ENCODE results near the gene ALPI. TPM values are rescaled to one million over a fixed set of nuclear protein-coding genes. Genes with fewer than 3 reads are reported as not detected.
A peak's percentile ranks its signal among the peaks of the same experiment; 100 is the strongest.

ALPI gene
- total and polyA plus RNA-seq, 9 of the 15 experiments (the other 6 are each of a cell fraction or from before 2014, with no cell fraction given) = not detected

GRCh38 chr2:232421189-232421785 lies 34.7 kb upstream of the ALPI start:
- BruUV-seq (replicated peaks) = no TSS peak
- Histone ChIP-seq H3K36me3 (ENCODE audit: control insufficient read depth, insufficient read depth, low read length) (no peaks in the 10 kb centered on the region), H3K79me2 (ENCODE audit: control insufficient read depth, insufficient read depth, low read length) (no peaks in the 10 kb centered on the region), H3K9ac (ENCODE audit: insufficient read depth in 1 of 2, low read depth in 2 of 2, low read length in 2 of 2) (no peak overlapping the region), H2AFZ (ENCODE audit: low read depth, low read length) (no peak overlapping the region), H3K27ac (ENCODE audit: extremely low read depth, low read depth, low read length) (no peak overlapping the region), H3K4me1 (replicated peaks in 1 of 2; ENCODE audit: control insufficient read depth in 2 of 2, insufficient read depth in 2 of 2, low read length in 2 of 2) (peaks cover 0 to 9% of the 10 kb centered on the region in 2 experiments; a peak in 2 of 5 replicates), H3K4me2 (ENCODE audit: insufficient read depth, low read length) (no peak overlapping the region), H4K20me1 (replicated peaks; ENCODE audit: control insufficient read depth, insufficient read depth, low read length) (no peaks in the 10 kb centered on the region), H3K4me3 (no peak overlapping the region), H3K27me3 (ENCODE audit: control insufficient read depth in 2 of 2, insufficient read depth in 2 of 2, low read length in 2 of 2) (peaks cover 0 to 19% of the 10 kb centered on the region in 2 experiments; a peak in 3 of 5 replicates), H3K9me3 (replicated peaks; ENCODE audit: control insufficient read depth, insufficient read depth, low read depth, low read length) (no peaks in the 10 kb centered on the region), H3K9me1 (ENCODE audit: control insufficient read depth, insufficient read depth, low read length) (no peaks in the 10 kb centered on the region)
- 14% methylated on average over 7 of the region's 22 CpGs for WGBS (ENCODE audit: insufficient coverage, low coverage, missing lambda C conversion rate)
- POLR2A ChIA-PET = interaction anchor here (0.6 kb wide), 1 partner anchor 11 kb away, joined by 3 read pairs; no protein-coding TSS in a partner anchor
- TF ChIP-seq KLF1 (tag; IDR thresholded peaks at IDR 0.05) = no peak
- TF ChIP-seq ZNF263 (CRISPR knock-in tag; IDR thresholded peaks at IDR 0.05; ENCODE audit: borderline replicate concordance) = peak; percentile 64; the same call in 1 of the 2 replicates
- ATAC-seq (no peak), DNase-seq (ENCODE audit: extremely low read depth in 1 of 4, low spot score in 3 of 4) (no peak), FAIRE-seq (no peak)
- in situ Hi-C loops (cut with MboI) (no loop called here), intact Hi-C loops (cut with micrococcal nuclease) (no loop called here)
- CTCF ChIA-PET (ENCODE audit: low intra/inter-chr PET ratio) = no interaction called here

DNA sequence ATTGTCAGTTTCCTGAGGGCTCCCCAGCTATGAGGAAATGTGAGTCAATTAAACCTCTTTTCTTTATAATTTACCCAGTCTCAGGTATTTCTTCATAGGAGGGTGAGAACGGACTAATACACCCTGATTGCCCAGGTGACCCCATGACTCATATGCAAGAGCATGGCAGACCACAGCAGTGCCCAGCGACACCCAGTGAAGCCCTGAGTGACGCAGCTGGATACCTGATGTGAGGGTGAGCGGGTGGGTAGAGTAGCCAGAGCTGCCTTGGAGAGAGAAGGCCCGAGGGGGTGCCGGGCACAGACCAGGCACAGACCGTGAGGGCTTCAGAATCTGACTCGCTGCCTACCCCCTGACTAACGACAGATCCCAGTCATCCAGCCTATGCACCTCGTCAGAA lies 33.9 kb upstream of the ALPI start:
- in situ Hi-C loops (cut with MboI) (no loop called here), intact Hi-C loops (cut with micrococcal nuclease) (no loop called here)
- H3K36me3 ChIP-seq (ENCODE audit: control insufficient read depth, insufficient read depth, low read length) = no peaks in the 10 kb centered on the region
- peaks cover 0 to 9% of the 10 kb centered on the region in 2 experiments; a peak in 2 of 5 replicates for H3K4me1 ChIP-seq (replicated peaks in 1 of 2; ENCODE audit: control insufficient read depth in 2 of 2, insufficient read depth in 2 of 2, low read length in 2 of 2)
- no peaks in the 10 kb centered on the region for H3K9me1 ChIP-seq (ENCODE audit: control insufficient read depth, insufficient read depth, low read length)
- DNase-seq (ENCODE audit: extremely low read depth in 1 of 4, low spot score in 3 of 4) (no peak), FAIRE-seq (no peak), ATAC-seq (no peak)
- no peaks in the 10 kb centered on the region for H3K9me3 ChIP-seq (replicated peaks; ENCODE audit: control insufficient read depth, insufficient read depth, low read depth, low read length)
- CTCF ChIA-PET (ENCODE audit: low intra/inter-chr PET ratio) = no interaction called here
- H2AFZ ChIP-seq (ENCODE audit: low read depth, low read length) = no peak overlapping the region
- no peak overlapping the region for H3K27ac ChIP-seq (ENCODE audit: extremely low read depth, low read depth, low read length)
- no peaks in the 10 kb centered on the region for H4K20me1 ChIP-seq (replicated peaks; ENCODE audit: control insufficient read depth, insufficient read depth, low read length)
- no peak overlapping the region for H3K9ac ChIP-seq (ENCODE audit: insufficient read depth in 1 of 2, low read depth in 2 of 2, low read length in 2 of 2)
- BruUV-seq (replicated peaks) = no TSS peak
- no peaks in the 10 kb centered on the region for H3K79me2 ChIP-seq (ENCODE audit: control insufficient read depth, insufficient read depth, low read length)
- no peak overlapping the region for H3K4me3 ChIP-seq
- peaks cover 0 to 18% of the 10 kb centered on the region in 2 experiments; a peak in 3 of 5 replicates for H3K27me3 ChIP-seq (ENCODE audit: control insufficient read depth in 2 of 2, insufficient read depth in 2 of 2, low read length in 2 of 2)
- 0% methylated on average over 3 of the region's 10 CpGs for WGBS (ENCODE audit: insufficient coverage, low coverage, missing lambda C conversion rate)
- H3K4me2 ChIP-seq (ENCODE audit: insufficient read depth, low read length) = no peak overlapping the region
- POLR2A ChIA-PET = no interaction called here
- TF ChIP-seq HNRNPUL1 (IDR thresholded peaks at IDR 0.05; ENCODE audit: low read length) (no peak), ZNF766 (CRISPR knock-in tag; conservative IDR thresholded peaks at IDR 0.05) (no peak), RFX1 (IDR thresholded peaks at IDR 0.05) (no peak), TCF3 (CRISPR knock-in tag; IDR thresholded peaks at IDR 0.05) (no peak), USF2 (CRISPR knock-in tag; IDR thresholded peaks at IDR 0.05) (no peak), NRF1 (conservative IDR thresholded peaks at IDR 0.05 in 1 of 2, IDR thresholded peaks at IDR 0.05 in 1 of 2) (no peak), ZNF12 (CRISPR knock-in tag; IDR thresholded peaks at IDR 0.05) (no peak), HES1 (IDR thresholded peaks at IDR 0.05; ENCODE audit: low read depth) (no peak), YBX1 (IDR thresholded peaks at IDR 0.05) (no peak)
- TF ChIP-seq, protein P1, sequence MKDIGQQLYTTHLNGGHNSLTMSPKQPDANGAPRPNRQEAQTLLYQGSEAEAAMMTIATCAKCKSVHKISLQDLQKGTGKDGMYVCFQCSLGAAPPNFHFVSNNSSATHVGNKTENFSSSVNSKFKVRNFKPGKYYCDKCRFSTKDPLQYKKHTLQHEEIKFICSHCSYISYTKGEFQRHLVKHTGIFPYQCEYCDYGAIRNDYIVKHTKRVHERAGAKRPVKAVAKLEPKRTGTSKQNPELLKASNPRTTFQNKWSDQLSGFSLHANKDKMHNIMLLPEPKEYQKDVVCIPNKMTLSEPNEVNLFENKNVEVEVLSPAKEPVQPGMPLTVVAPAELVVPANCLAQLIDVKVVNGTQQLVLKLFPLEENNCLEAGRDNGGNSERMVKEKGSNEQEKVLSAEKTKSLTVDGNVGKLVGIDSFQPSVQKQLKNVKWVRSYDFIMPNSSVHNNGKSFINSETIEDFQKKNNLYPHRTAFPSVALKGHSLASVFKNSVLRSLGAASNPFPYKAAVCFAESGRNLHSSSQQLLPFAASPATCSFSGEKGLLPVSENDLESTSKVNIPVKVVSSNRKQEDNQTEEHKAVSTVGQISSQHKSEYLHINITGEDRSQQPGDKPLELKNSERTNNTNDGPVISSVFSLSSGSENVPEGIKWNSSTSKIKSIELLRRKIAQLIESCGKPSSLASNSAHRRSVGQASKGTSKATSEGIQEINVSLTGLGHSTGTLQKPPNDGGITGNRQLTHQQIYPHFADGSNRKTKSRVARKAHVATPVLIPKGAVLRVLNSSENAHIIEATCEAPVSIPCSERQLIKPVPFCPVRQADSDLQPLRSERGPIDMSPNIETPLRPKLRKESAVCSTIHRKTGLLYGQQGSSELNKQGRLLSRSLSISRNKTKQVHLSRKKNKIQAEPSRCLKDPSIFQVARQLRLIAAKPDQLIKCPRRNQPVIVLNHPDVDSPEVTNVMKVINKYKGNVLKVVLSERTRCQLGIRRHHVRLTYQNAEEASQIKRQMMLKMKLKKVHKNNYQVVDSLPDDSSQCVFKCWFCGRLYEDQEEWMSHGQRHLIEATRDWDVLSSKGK (CRISPR knock-in tag; IDR thresholded peaks at IDR 0.05) = no peak

Data from K562 (cell line).